A673 (cell line): ENCODE measurements around the gene CEACAM16. TPM values are rescaled to one million over a fixed set of nuclear protein-coding genes. Genes with fewer than 3 reads are reported as not detected.

Experiments used
- BruUV-seq: library from RNA; stranded (reverse); fragments of 400-500 nt; replicated peaks from 2 replicates; lab custom pipeline; 2021; lab: Mats Ljungman, UMichigan
- CTCF ChIA-PET: fragments of 300-600 bp; sonication (Branson Sonifier 250); formaldehyde crosslinking; loops from one replicate; lab custom pipeline; 2022; ENCODE audit warnings: antibody characterized with exemption; lab: Charles Lee
- POLR2A ChIA-PET: fragments of 300-600 bp; sonication (Branson Sonifier 250); formaldehyde crosslinking; loops from one replicate; lab custom pipeline; 2022; ENCODE audit warnings: antibody characterized with exemption; ENCODE audit not compliant: low non-redundant PET; lab: Charles Lee
- DNase-seq: peaks from one replicate; pipeline ENCODE4 v3.0.0-alpha.2; 2015; ENCODE audit warnings: low spot score
- H3K27ac ChIP-seq: fragments of 200-600 bp; sonication (generic); 2 replicates; pipeline ENCODE4 v1.5.1; 2016; ENCODE audit warnings: mixed run types, low read depth, mild to moderate bottlenecking, mixed read lengths, antibody characterized with exemption, low read length; ENCODE audit not compliant: poor library complexity, severe bottlenecking
- H3K27me3 ChIP-seq: fragments of 200-600 bp; sonication (generic); replicated peaks from 2 replicates; pipeline ENCODE4 v1.6.1; 2017; ENCODE audit warnings: mixed run types, low read depth, mild to moderate bottlenecking, mixed read lengths, antibody characterized with exemption, low read length; ENCODE audit not compliant: insufficient read depth, poor library complexity
- H3K36me3 ChIP-seq: fragments of 200-600 bp; sonication (generic); 2 replicates; pipeline ENCODE4 v1.6.1; 2016; ENCODE audit warnings: mixed run types, mild to moderate bottlenecking, mixed read lengths, antibody characterized with exemption, low read length; ENCODE audit not compliant: insufficient read depth, poor library complexity, severe bottlenecking
- H3K4me1 ChIP-seq: fragments of 200-600 bp; sonication (generic); 2 replicates; pipeline ENCODE4 v1.6.1; 2017; ENCODE audit warnings: mixed run types, mild to moderate bottlenecking, mixed read lengths, antibody characterized with exemption, low read length; ENCODE audit not compliant: insufficient read depth, poor library complexity, severe bottlenecking
- H3K4me3 ChIP-seq: fragments of 200-600 bp; sonication (generic); 2 replicates; pipeline ENCODE4 v1.5.1; 2016; ENCODE audit warnings: low read depth, mixed run types, mild to moderate bottlenecking, mixed read lengths, low read length; ENCODE audit not compliant: poor library complexity, severe bottlenecking
- H3K9me3 ChIP-seq: fragments of 200-600 bp; sonication (generic); 2 replicates; pipeline ENCODE4 v1.6.1; 2016; ENCODE audit warnings: mixed run types, low read depth, mild to moderate bottlenecking, mixed read lengths, antibody characterized with exemption, low read length; ENCODE audit not compliant: poor library complexity, severe bottlenecking
- CTCF ChIP-seq: fragments of 300-800, 200-600 bp; sonication (generic); conservative IDR thresholded peaks from 2 replicates; pipeline ENCODE4 v1.5.1; 2017; ENCODE audit warnings: low read depth, mild to moderate bottlenecking, antibody characterized with exemption, low read length, moderate library complexity, mixed read lengths
- EZH2 ChIP-seq: fragments of 200-600 bp; sonication (generic); IDR thresholded peaks from 2 replicates; pipeline ENCODE4 v1.6.1; 2017; ENCODE audit warnings: borderline replicate concordance, low read depth, mild to moderate bottlenecking, mixed read lengths, antibody characterized with exemption, low read length; ENCODE audit not compliant: poor library complexity, severe bottlenecking
- intact Hi-C: fragments of 100-400 bp; cut with micrococcal nuclease; formaldehyde crosslinking; loops from one replicate; pipeline ENCODE4 v1.10.0; 2022; ENCODE audit not compliant: unreplicated experiment
- total RNA-seq: library from RNA; stranded (reverse); gene quantifications from 2 replicates; pipeline ENCODE4 v1.2.3, GENCODE V29; 2021

Gene CEACAM16
- total RNA-seq, 1 experiment from 2014 or later: not detected

- TF ChIP-seq EZH2: no peak
- no peak for TF ChIP-seq CTCF
- no TSS peak for BruUV-seq
- Histone ChIP-seq H3K9me3 (no peaks in the 10 kb centered on the region), H3K27me3 (no peaks in the 10 kb centered on the region), H3K4me1 (no peaks in the 10 kb centered on the region), H3K27ac (no peak overlapping the region), H3K4me3 (no peak overlapping the region), H3K36me3 (no peaks in the 10 kb centered on the region)
- intact Hi-C loops: no loop called here
- DNase-seq: no peak
- ChIA-PET POLR2A (no interaction called here), CTCF (no interaction called here)
Observed at GRCh38 chr19:44702551-44703176, 3.7 kb downstream of the CEACAM16 start.

DNA sequence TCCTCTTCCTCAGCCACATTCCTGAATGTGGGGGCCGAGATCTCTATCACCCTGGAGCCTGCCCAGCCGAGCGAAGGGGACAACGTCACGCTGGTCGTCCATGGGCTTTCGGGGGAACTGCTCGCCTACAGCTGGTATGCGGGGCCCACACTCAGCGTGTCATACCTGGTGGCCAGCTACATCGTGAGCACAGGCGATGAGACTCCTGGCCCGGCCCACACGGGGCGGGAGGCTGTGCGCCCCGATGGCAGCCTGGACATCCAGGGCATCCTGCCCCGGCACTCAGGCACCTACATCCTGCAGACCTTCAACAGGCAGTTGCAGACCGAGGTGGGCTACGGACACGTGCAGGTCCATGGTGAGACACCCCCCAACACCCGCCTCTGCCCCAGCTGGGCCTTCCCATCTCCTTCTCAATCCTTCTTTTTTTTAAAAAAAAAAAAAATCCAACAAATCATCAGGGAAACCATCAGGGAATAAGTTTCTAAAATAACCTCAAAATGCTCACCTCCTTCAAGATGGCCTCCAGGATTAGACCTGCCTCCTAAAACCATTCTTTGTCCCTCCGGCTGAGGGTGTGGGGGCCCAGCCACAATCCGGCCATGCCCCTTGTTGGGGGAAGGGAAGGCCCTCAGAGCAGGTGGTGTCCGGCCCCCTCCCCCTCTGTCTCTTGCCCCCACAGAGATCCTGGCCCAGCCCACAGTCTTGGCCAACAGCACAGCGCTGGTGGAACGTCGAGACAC is 4.6 kb downstream of the CEACAM16 start:
- POLR2A ChIA-PET: no interaction called here
- TF ChIP-seq CTCF (no peak), EZH2 (no peak)
- intact Hi-C loops: no loop called here

GRCh38 chr19:44704982-44705381 is 6.0 kb downstream of the CEACAM16 start:
- Histone ChIP-seq H3K4me3 (no peak overlapping the region), H3K36me3 (no peaks in the 10 kb centered on the region), H3K27me3 (no peaks in the 10 kb centered on the region), H3K4me1 (no peaks in the 10 kb centered on the region), H3K9me3 (no peaks in the 10 kb centered on the region), H3K27ac (no peak overlapping the region)
- no TSS peak for BruUV-seq
- no peak for DNase-seq
- CTCF ChIA-PET: no interaction called here
- no peak for TF ChIP-seq CTCF
- intact Hi-C loops: no loop called here
- POLR2A ChIA-PET: no interaction called here

More for the DNA sequence above, 4.6 kb downstream of the CEACAM16 start:
- no peaks in the 10 kb centered on the region for H3K4me1 ChIP-seq
- H3K27ac ChIP-seq: no peak overlapping the region
- no peak for DNase-seq
- H3K27me3 ChIP-seq: no peaks in the 10 kb centered on the region
- H3K9me3 ChIP-seq: no peaks in the 10 kb centered on the region
- no peaks in the 10 kb centered on the region for H3K36me3 ChIP-seq
- no TSS peak for BruUV-seq
- H3K4me3 ChIP-seq: no peak overlapping the region
- CTCF ChIA-PET: no interaction called here
